Measurements from ENCODE around the gene TBX3. TPM values are rescaled to one million over a fixed set of nuclear protein-coding genes. Genes with fewer than 3 reads are reported as not detected.
"Not testable (repeated sequence)": the region's sequence is repeated elsewhere in the genome, so short reads cannot be mapped to it uniquely, and the experiment has no call there.

TBX3 gene
- total RNA-seq, 6 experiments from 2014 or later: 15.6 to 44.0 (median 27.8) TPM

GRCh38 chr12:114709112-114709511 lies 25.1 kb upstream of the TBX3 start:
- intact Hi-C loops (cut with DNase I): no loop called here
- WGBS (ENCODE audit: insufficient coverage, low coverage, low lambda C conversion rate, missing lambda C conversion rate): 78% methylated on average over 9 of the region's 9 CpGs
- TF ChIP-seq POLR2A (IDR thresholded peaks at IDR 0.05): no peak
- TF ChIP-seq, protein P1, sequence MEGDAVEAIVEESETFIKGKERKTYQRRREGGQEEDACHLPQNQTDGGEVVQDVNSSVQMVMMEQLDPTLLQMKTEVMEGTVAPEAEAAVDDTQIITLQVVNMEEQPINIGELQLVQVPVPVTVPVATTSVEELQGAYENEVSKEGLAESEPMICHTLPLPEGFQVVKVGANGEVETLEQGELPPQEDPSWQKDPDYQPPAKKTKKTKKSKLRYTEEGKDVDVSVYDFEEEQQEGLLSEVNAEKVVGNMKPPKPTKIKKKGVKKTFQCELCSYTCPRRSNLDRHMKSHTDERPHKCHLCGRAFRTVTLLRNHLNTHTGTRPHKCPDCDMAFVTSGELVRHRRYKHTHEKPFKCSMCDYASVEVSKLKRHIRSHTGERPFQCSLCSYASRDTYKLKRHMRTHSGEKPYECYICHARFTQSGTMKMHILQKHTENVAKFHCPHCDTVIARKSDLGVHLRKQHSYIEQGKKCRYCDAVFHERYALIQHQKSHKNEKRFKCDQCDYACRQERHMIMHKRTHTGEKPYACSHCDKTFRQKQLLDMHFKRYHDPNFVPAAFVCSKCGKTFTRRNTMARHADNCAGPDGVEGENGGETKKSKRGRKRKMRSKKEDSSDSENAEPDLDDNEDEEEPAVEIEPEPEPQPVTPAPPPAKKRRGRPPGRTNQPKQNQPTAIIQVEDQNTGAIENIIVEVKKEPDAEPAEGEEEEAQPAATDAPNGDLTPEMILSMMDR (IDR thresholded peaks at IDR 0.05): no peak
- DNase-seq: no peak
- Histone ChIP-seq H3K27me3 (no peaks in the 10 kb centered on the region), H3K36me3 (no peaks in the 10 kb centered on the region), H3K9me3 (no peaks in the 10 kb centered on the region), H3K4me3 (no peak overlapping the region), H3K4me1 (no peaks in the 10 kb centered on the region), H3K27ac (no peak overlapping the region)
- ATAC-seq: no peak

DNA sequence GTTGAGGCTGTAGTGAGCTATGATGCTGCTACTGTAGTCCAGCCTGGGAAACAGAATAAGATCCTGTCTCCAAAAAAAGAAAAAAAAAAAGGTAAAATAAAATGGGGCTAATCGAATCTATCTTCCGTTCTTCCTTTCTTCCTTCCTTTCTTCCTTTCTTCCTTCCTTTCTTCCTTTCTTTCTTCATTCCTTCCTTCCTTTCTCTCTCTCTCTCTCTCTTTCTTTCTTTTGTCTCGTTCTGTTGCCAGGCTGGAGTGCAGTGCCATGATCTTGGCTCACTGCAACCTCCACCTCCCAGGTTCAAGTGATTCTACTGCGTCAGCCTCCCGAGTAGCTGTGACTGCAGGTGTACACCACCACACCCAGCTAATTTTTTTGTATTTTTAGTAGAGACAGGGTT lies 24.6 kb upstream of the TBX3 start:
- H3K27me3 ChIP-seq; DNase-seq; H3K36me3 ChIP-seq; intact Hi-C loops (cut with DNase I); H3K4me1 ChIP-seq; H3K4me3 ChIP-seq; H3K9me3 ChIP-seq; ATAC-seq; H3K27ac ChIP-seq: not testable (repeated sequence)
- WGBS (ENCODE audit: insufficient coverage, low coverage, low lambda C conversion rate, missing lambda C conversion rate): 82% methylated on average over 5 of the region's 5 CpGs

DNA sequence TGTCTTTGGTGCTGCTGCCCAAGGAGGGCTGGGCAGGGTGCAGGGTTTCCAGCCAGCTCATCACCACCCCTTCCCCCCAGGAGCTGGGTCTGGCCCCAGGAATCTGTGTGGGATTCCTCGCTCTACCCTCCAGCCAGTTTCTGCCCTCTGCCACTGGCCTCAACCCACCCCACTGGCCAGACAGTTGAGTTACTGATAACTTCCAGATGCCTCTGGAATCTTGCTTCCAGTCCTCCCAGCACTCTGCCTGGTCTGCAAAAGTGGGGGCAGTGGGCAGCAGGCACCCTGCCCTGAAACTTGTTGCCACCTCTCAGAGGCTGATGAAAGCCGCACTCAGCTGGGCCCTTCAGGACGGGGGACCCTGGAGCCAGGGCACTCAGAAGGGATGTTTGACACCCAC lies 20.1 kb upstream of the TBX3 start:
- no peak overlapping the region for H3K4me3 ChIP-seq
- no peaks in the 10 kb centered on the region for H3K27me3 ChIP-seq
- ATAC-seq (peak in 1 of 4 donors; percentile 31), DNase-seq (no peak)
- H3K36me3 ChIP-seq: no peaks in the 10 kb centered on the region
- intact Hi-C loops (cut with DNase I): no loop called here
- WGBS (ENCODE audit: insufficient coverage, low coverage, low lambda C conversion rate, missing lambda C conversion rate): 100% methylated on average over 1 of the region's 3 CpGs
- no peak for TF ChIP-seq POLR2A (IDR thresholded peaks at IDR 0.05)
- TF ChIP-seq, protein P1 (IDR thresholded peaks at IDR 0.05): no peak
- H3K9me3 ChIP-seq: no peaks in the 10 kb centered on the region
- no peak overlapping the region for H3K27ac ChIP-seq
- no peaks in the 10 kb centered on the region for H3K4me1 ChIP-seq

DNA sequence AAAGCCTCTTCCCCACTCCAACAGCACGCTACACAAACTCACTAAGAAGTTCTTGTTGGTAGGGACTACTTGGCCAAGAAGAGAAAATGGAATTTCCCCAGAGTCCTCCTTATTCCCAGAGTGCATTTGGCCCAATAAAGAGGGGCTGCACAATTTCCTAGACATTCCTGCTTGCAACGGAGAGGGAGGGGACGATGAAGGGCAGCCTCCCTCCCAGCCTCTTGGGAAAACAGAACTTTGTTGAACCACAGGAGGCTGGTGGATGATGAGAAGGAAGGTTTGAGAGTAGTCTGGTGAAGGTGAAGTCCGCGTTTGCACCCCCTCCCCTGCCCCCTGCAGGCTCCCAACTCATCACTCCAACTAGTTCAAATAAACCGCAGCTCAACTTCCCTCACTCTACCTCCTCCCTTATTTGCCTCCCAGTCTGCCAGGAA lies 19.1 kb upstream of the TBX3 start:
- Histone ChIP-seq H3K9me3 (no peaks in the 10 kb centered on the region), H3K27ac (no peak overlapping the region), H3K4me1 (no peaks in the 10 kb centered on the region), H3K4me3 (no peak overlapping the region), H3K36me3 (no peaks in the 10 kb centered on the region), H3K27me3 (no peaks in the 10 kb centered on the region)
- ATAC-seq (no peak), DNase-seq (no peak)
- WGBS (ENCODE audit: insufficient coverage, low coverage, low lambda C conversion rate, missing lambda C conversion rate): 40% methylated on average over 5 of the region's 6 CpGs
- intact Hi-C loops (cut with DNase I): no loop called here
- TF ChIP-seq, protein P1 (IDR thresholded peaks at IDR 0.05): no peak
- no peak for TF ChIP-seq POLR2A (IDR thresholded peaks at IDR 0.05)

- no peak for TF ChIP-seq POLR2A (IDR thresholded peaks at IDR 0.05)
- TF ChIP-seq, protein P1 (IDR thresholded peaks at IDR 0.05): no peak
- 50% methylated on average over 8 of the region's 10 CpGs for whole genome bisulfite sequencing (ENCODE audit: insufficient coverage, low coverage, low lambda C conversion rate, missing lambda C conversion rate)
- H3K36me3 ChIP-seq: no peaks in the 10 kb centered on the region
- H3K27ac ChIP-seq: no peak overlapping the region
- intact Hi-C loops (cut with DNase I): no loop called here
- H3K27me3 ChIP-seq: no peaks in the 10 kb centered on the region
- no peaks in the 10 kb centered on the region for H3K4me1 ChIP-seq
- no peaks in the 10 kb centered on the region for H3K9me3 ChIP-seq
- no peak overlapping the region for H3K4me3 ChIP-seq
- DNase-seq (no peak), ATAC-seq (no peak)
Observed at GRCh38 chr12:114702462-114702861, 18.5 kb upstream of the TBX3 start.

Measured in right lobe of liver (tissue), 6 donors.